HAP-1 (cell line): ENCODE measurements around the gene GABRG1.

Experiments
- DNase-seq, 2 experiments: peaks; one replicate each; pipeline ENCODE4 v3.0.0-alpha.2; 2016 to 2020; ENCODE audit warnings: low spot score in 2 of 2
- H3K27me3 ChIP-seq: fragments of 250-450 bp; sonication (Bioruptor Pico); 2 replicates; pipeline ENCODE4 v1.5.1; 2020; ENCODE audit warnings: low read depth, mild to moderate bottlenecking, moderate library complexity
- H3K36me3 ChIP-seq: fragments of 250-450 bp; sonication (Bioruptor Pico); replicated peaks from 2 replicates; pipeline ENCODE4 v1.5.1; 2020; ENCODE audit warnings: mild to moderate bottlenecking
- H3K4me1 ChIP-seq: fragments of 250-450 bp; sonication (Bioruptor Pico); 2 replicates; pipeline ENCODE4 v1.5.1; 2020; ENCODE audit warnings: mild to moderate bottlenecking
- H3K4me3 ChIP-seq: fragments of 250-450 bp; sonication (Bioruptor Pico); 2 replicates; pipeline ENCODE4 v1.5.1; 2020; ENCODE audit warnings: mild to moderate bottlenecking, moderate library complexity
- H3K9me3 ChIP-seq: fragments of 250-450 bp; sonication (Bioruptor Pico); 2 replicates; pipeline ENCODE4 v1.5.1; 2020; ENCODE audit warnings: mild to moderate bottlenecking, moderate library complexity
- in situ Hi-C: fragments of 300-500 bp; cut with MboI; formaldehyde crosslinking; loops from 3 replicates; pipeline ENCODE4 v1.14.3; 2020; ENCODE audit warnings: low sequenced_read_pairs, inconsistent platforms, mixed read lengths

The GABRG1 gene

GRCh38 chr4:46123913-46124755 lies at the start of gene GABRG1:
TSS of gene GABRG1 (minus strand) at chr4:46124054. CDS start at chr4:46123913, 141 bp downstream.
- Histone ChIP-seq H3K9me3 (no peaks in the 10 kb centered on the region), H3K36me3 (no peaks in the 10 kb centered on the region), H3K27me3 (no peaks in the 10 kb centered on the region), H3K4me3 (no peak within 1 kb of the TSS), H3K4me1 (no peaks in the 10 kb centered on the region)
- in situ Hi-C loops: no loop called here
- no peak for DNase-seq

GRCh38 chr4:46146993-46147392 lies 23.1 kb upstream of the GABRG1 start:
- no peaks in the 10 kb centered on the region for H3K27me3 ChIP-seq
- no peaks in the 10 kb centered on the region for H3K36me3 ChIP-seq
- DNase-seq: no peak
- no peak overlapping the region for H3K4me3 ChIP-seq
- no peaks in the 10 kb centered on the region for H3K4me1 ChIP-seq
- no peaks in the 10 kb centered on the region for H3K9me3 ChIP-seq
- in situ Hi-C loops: no loop called here

DNA sequence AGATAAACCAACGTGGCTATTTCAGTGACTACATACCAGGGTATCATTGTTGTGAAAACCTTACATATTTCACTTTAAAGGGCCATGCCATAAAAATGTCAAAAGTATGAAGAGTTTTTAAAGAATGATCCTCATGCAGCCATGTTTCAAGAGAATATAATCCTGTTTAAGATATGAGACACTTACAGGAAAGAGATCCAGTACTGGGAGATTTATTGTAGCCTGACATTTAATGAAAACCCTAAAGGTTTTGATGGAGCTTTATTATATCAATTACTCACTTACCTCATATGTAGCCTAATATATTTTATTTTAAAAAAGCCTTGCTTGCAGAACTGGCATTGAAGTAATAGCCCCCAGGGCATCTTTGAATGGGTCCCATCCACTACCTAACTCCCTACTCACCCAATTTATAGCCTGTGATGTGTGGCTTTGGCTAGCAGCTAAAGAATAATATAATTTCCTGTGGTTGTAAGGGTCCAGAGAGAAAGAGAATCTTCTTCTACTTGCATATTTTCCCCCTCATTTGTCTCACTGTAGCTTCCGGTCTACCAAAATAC lies 7.7 kb upstream of the GABRG1 start:
- no peak for DNase-seq
- H3K4me1 ChIP-seq: no peaks in the 10 kb centered on the region
- H3K27me3 ChIP-seq: no peaks in the 10 kb centered on the region
- H3K9me3 ChIP-seq: no peaks in the 10 kb centered on the region
- no peak overlapping the region for H3K4me3 ChIP-seq
- H3K36me3 ChIP-seq: no peaks in the 10 kb centered on the region
- in situ Hi-C loops: no loop called here

GRCh38 chr4:46124773-46125413 lies 1.0 kb upstream of the GABRG1 start:
- H3K4me3 ChIP-seq: no peak overlapping the region
- in situ Hi-C loops: no loop called here

DNA sequence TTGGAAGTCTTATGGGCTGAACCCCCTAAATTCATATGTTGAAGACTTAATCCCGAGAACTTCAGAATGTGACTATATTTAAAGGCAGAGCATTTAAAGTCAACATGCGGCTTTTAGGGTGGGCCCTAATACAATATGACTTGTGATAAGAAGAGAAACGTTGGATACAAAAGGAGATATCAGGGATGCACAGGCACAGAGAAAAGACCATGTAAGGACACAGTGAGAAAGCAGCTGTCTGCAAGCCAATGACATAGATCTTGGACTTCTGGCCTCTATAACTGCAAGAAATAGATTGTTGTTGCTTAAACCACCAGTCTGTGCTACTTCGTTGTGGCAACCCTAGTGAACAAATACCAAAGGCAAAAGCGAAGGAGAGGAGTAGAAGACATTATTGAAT lies 42.2 kb downstream of the GABRG1 start:
- no peaks in the 10 kb centered on the region for H3K36me3 ChIP-seq
- DNase-seq: no peak
- H3K9me3 ChIP-seq: no peaks in the 10 kb centered on the region
- H3K4me3 ChIP-seq: no peak overlapping the region
- H3K27me3 ChIP-seq: no peaks in the 10 kb centered on the region
- H3K4me1 ChIP-seq: no peaks in the 10 kb centered on the region
- in situ Hi-C loops: no loop called here

More at GRCh38 chr4:46124773-46125413, 1.0 kb upstream of the GABRG1 start:
- Histone ChIP-seq H3K27me3 (no peaks in the 10 kb centered on the region), H3K9me3 (no peaks in the 10 kb centered on the region), H3K4me1 (no peaks in the 10 kb centered on the region), H3K36me3 (no peaks in the 10 kb centered on the region)
- DNase-seq: peak in 1 of 2 experiments; percentile 12

DNA sequence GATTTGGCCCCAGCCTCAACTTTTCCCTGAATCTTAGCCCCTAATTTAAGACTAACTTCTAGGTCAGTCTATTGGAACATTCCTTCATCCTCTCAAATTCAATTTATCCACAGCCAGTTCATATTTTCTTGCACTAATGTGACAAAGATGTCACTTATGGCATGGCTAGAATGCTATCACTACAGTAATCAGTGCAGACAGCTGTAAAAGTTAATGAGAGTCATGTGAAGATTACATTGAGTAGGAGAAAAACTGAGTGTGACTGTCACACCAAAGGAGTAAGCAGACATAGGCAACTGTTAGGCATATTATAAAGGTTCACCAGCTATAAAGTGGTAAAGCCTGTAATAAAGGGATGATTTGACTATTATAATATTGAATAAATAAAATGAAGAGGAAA lies 42.6 kb downstream of the GABRG1 start:
- in situ Hi-C loops: no loop called here
- H3K4me1 ChIP-seq: no peaks in the 10 kb centered on the region
- H3K9me3 ChIP-seq: no peaks in the 10 kb centered on the region
- no peak overlapping the region for H3K4me3 ChIP-seq
- H3K27me3 ChIP-seq: no peaks in the 10 kb centered on the region
- no peak for DNase-seq
- H3K36me3 ChIP-seq: no peaks in the 10 kb centered on the region

DNA sequence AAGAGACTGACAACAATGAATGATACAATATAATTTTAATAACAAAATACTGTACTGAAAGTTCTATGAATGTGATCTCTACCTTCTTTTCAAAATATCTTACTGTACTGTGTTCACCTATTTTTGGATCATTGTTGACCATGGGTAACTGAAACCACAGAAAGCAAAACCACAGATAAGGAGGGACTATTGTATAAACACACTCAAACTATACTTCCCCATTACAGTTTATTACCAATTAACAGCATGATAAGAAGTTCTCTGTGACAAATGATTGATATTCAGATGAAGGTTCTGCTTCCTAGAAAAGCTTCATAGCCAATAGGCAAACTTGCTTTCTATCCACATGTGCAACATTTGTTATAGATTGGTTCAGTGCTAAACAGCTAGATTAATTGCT lies 50.1 kb downstream of the GABRG1 start:
- H3K4me3 ChIP-seq: no peak overlapping the region
- no peaks in the 10 kb centered on the region for H3K9me3 ChIP-seq
- no peaks in the 10 kb centered on the region for H3K27me3 ChIP-seq
- DNase-seq: no peak
- H3K4me1 ChIP-seq: no peaks in the 10 kb centered on the region
- H3K36me3 ChIP-seq: no peaks in the 10 kb centered on the region
- in situ Hi-C loops: no loop called here

DNA sequence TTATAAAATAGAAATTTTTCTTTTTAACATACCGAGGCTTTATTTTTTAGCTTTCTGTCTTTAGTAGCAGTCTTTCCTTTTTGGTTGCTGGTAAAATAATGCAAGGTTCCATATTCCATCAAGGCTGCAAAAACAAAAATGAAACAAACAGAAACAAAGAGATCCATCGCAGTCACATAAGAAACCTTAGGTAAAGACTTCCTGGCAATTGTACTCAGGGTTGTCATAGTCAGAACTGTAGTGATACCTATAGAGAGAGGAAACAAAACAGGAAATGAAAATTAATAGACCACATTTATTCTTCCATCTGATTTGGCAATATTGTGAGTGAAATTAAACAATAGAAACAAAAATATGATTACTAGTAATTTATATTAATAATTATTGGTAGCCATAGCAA lies 72.5 kb downstream of the GABRG1 start:
- Histone ChIP-seq H3K27me3 (no peaks in the 10 kb centered on the region), H3K4me3 (no peak overlapping the region), H3K9me3 (no peaks in the 10 kb centered on the region), H3K36me3 (no peaks in the 10 kb centered on the region), H3K4me1 (no peaks in the 10 kb centered on the region)
- in situ Hi-C loops: no loop called here
- DNase-seq: no peak

GRCh38 chr4:46032056-46032455 lies 91.8 kb downstream of the GABRG1 start:
- no peaks in the 10 kb centered on the region for H3K9me3 ChIP-seq
- H3K4me1 ChIP-seq: no peaks in the 10 kb centered on the region
- DNase-seq: no peak
- H3K27me3 ChIP-seq: no peaks in the 10 kb centered on the region
- H3K4me3 ChIP-seq: no peak overlapping the region
- no peaks in the 10 kb centered on the region for H3K36me3 ChIP-seq
- in situ Hi-C loops: no loop called here

GRCh38 chr4:46016306-46016705 lies 107.5 kb downstream of the GABRG1 start:
- DNase-seq: no peak
- Histone ChIP-seq H3K4me3 (no peak overlapping the region), H3K9me3 (no peaks in the 10 kb centered on the region), H3K27me3 (no peaks in the 10 kb centered on the region), H3K36me3 (no peaks in the 10 kb centered on the region), H3K4me1 (no peaks in the 10 kb centered on the region)
- in situ Hi-C loops: no loop called here

- in situ Hi-C loops: no loop called here
- H3K9me3 ChIP-seq: no peaks in the 10 kb centered on the region
- no peaks in the 10 kb centered on the region for H3K4me1 ChIP-seq
- DNase-seq: no peak
- H3K4me3 ChIP-seq: no peak overlapping the region
- H3K27me3 ChIP-seq: no peaks in the 10 kb centered on the region
- no peaks in the 10 kb centered on the region for H3K36me3 ChIP-seq
Measured at GRCh38 chr4:45992728-45993127, 131.1 kb downstream of the GABRG1 start.

- Histone ChIP-seq H3K4me1 (no peaks in the 10 kb centered on the region), H3K27me3 (no peaks in the 10 kb centered on the region), H3K4me3 (no peak overlapping the region), H3K9me3 (no peaks in the 10 kb centered on the region), H3K36me3 (no peaks in the 10 kb centered on the region)
- in situ Hi-C loops: no loop called here
- no peak for DNase-seq
Measured at GRCh38 chr4:45989775-45990174, 134.1 kb downstream of the GABRG1 start.

DNA sequence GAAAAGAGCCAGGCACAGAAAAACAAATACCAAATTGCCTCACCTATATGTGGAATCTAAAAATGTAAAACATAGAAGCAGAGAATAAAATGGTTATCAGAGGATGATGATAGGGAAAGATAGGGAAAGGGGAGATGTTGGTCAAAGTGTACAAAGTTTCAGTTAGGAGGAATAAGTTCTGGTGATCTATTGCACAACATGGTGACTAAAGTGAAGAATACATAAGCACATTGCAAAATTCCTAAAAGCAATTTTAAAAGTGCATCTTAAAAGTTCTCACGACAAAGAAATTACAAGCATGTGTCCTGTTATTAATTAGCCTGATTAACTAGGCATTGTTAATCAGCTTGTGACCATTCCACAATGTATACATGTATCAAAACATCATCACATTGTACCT lies 136.0 kb downstream of the GABRG1 start:
- Histone ChIP-seq H3K9me3 (no peaks in the 10 kb centered on the region), H3K4me3 (no peak overlapping the region), H3K4me1 (no peaks in the 10 kb centered on the region), H3K36me3 (no peaks in the 10 kb centered on the region), H3K27me3 (no peaks in the 10 kb centered on the region)
- DNase-seq: no peak
- in situ Hi-C loops: no loop called here
